K562 treated with DMSO at 1 percent for 48 hours (cell line): ENCODE data around the gene CALML5. TPM values are rescaled to one million over a fixed set of nuclear protein-coding genes. Genes with fewer than 3 reads are reported as not detected.

Experiments used
- total RNA-seq: library from RNA; unstranded; fragments of 300-600 nt; gene quantifications from 2 replicates; pipeline ENCODE4 v1.2.3, GENCODE V29; 2022; ENCODE audit warnings: low replicate concordance; ENCODE audit errors: extremely low read depth

CALML5 gene
- total RNA-seq: not detected in 2 replicates

GRCh38 chr10:5499493-5500140 lies at the start of gene CALML5:
Gene CALML5, minus strand, starts transcription at chr10:5499570. Its CDS starts 132 bp downstream, at chr10:5499438.

DNA sequence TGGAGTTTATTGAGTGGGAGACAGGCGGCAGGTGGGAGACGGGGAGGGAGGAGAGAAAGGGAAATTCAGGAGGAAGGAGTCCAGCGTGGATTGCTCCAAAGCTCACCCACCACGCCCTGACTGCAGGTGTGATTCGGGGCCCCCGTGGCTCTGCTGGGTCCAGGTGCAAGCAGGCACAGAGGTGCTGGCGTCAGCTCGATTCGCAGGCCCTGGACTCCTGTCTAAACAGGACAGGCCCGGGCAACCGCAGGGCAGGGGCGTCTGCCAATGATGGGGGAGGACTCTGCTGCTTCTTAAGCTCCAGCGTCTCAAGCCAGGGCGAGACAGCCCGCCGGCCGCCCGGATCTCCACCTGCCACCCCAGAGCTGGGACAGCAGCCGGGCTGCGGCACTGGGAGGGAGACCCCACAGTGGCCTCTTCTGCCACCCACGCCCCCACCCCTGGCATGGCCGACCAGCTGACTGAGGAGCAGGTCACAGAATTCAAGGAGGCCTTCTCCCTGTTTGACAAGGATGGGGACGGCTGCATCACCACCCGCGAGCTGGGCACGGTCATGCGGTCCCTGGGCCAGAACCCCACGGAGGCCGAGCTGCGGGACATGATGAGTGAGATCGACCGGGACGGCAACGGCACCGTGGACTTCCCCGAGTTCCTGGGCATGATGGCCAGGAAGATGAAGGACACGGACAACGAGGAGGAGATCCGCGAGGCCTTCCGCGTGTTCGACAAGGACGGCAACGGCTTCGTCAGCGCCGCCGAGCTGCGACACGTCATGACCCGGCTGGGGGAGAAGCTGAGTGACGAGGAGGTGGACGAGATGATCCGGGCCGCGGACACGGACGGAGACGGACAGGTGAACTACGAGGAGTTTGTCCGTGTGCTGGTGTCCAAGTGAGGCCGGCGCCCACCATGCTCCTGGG lies 25.5 kb upstream of the CALML5 start, which contains the start of gene CALML3:
Gene CALML3 (plus strand): TSS at position 321 of the 920 bp plus-strand sequence. CDS start 125 bp downstream, at position 446.

Other genes starting within 250 kb of the CALML5 start
- not detected in 2 replicates for gene UCN3, start 134.6 kb downstream of the CALML5 start, total RNA-seq
- gene TUBAL3, start 94.7 kb downstream of the CALML5 start, total RNA-seq: not detected in 2 replicates
- 108 TPM in 1 of 2 replicates, not detected in the other for gene NET1, start 87.0 kb downstream of the CALML5 start, total RNA-seq
- not detected in 2 replicates for gene CALML3, start 25.4 kb upstream of the CALML5 start, total RNA-seq
- not detected in 2 replicates for gene ASB13, start 167.0 kb upstream of the CALML5 start, total RNA-seq
- not detected in 2 replicates for gene TASOR2, start 185.3 kb upstream of the CALML5 start, total RNA-seq